Measurements from ENCODE around the gene GTF2F2. TPM values are rescaled to one million over a fixed set of nuclear protein-coding genes. Genes with fewer than 3 reads are reported as not detected.

GTF2F2 gene
- total RNA-seq, 1 experiment from 2014 or later = 33.8 TPM

DNA sequence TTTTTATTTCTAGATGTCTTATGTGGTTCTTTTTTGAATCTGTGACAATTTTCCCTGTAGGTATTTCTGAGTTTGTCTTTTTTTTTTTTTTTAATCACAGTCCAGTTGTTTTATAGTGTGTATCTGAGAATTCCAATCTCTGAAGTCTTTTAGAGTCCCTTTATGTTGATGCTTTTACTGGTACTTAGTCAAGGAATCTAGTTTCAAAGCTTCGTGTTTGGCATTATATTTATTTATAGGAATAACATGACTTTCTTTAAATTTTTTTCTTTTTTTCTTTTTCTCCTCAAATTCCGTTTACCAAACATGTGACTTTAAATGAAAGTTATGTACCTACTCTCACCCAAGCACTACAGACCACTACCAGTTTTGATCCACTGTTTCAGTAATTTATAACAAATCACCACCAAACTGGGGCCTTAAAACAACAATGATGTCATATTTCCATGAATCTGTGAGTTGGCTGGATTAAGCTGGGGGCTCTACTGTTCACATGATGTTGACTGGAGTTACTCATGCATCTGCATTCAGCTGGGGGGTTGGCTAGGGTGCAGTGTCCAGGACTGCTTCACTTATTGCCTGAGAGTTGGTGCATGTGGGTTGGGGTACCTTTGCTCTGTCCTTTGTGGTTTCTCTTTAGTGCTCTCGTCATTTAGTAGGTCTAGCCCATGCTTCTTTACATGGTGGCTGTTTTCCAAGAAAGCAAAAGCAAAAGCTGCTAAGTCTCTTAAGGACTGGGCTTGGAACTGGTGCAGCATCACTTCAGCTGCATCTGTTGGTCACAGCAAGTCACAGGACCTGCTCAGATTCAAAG, 58.2 kb downstream of the GTF2F2 start (continued):
- TF ChIP-seq, protein P1, sequence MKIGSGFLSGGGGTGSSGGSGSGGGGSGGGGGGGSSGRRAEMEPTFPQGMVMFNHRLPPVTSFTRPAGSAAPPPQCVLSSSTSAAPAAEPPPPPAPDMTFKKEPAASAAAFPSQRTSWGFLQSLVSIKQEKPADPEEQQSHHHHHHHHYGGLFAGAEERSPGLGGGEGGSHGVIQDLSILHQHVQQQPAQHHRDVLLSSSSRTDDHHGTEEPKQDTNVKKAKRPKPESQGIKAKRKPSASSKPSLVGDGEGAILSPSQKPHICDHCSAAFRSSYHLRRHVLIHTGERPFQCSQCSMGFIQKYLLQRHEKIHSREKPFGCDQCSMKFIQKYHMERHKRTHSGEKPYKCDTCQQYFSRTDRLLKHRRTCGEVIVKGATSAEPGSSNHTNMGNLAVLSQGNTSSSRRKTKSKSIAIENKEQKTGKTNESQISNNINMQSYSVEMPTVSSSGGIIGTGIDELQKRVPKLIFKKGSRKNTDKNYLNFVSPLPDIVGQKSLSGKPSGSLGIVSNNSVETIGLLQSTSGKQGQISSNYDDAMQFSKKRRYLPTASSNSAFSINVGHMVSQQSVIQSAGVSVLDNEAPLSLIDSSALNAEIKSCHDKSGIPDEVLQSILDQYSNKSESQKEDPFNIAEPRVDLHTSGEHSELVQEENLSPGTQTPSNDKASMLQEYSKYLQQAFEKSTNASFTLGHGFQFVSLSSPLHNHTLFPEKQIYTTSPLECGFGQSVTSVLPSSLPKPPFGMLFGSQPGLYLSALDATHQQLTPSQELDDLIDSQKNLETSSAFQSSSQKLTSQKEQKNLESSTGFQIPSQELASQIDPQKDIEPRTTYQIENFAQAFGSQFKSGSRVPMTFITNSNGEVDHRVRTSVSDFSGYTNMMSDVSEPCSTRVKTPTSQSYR (CRISPR knock-in tag; IDR thresholded peaks at IDR 0.05) = no peak
- TF ChIP-seq TCF7 (CRISPR knock-in tag; IDR thresholded peaks at IDR 0.05; ENCODE audit: low read depth) = no peak

DNA sequence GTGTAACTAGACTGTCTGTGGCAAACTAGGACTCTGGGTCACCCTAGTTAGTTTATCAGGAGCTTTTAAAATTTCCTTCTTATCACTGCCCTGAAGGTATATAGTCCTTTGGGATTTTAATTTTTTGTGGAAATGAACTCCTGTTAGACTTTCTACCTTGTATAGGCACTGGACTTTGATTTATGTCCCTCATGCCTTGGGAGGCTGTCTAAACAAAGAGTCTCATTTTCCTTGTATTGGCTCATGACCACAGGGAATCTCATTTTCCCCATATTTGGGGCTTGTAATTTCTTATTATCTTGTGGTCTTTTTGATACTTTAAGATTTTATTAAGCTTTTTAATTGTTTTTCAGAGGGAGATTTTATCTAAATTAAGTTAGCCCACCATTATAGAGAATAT, 59.1 kb downstream of the GTF2F2 start:
- no peak for TF ChIP-seq ZNF671 (CRISPR knock-in tag; IDR thresholded peaks at IDR 0.05)
- TF ChIP-seq NFATC4 (CRISPR knock-in tag; IDR thresholded peaks at IDR 0.05) = no peak
- TF ChIP-seq, protein P2, sequence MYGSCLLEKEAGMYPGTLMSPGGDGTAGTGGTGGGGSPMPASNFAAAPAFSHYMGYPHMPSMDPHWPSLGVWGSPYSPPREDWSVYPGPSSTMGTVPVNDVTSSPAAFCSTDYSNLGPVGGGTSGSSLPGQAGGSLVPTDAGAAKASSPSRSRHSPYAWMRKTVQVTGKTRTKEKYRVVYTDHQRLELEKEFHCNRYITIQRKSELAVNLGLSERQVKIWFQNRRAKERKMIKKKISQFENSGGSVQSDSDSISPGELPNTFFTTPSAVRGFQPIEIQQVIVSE (CRISPR knock-in tag; IDR thresholded peaks at IDR 0.05; ENCODE audit: borderline replicate concordance) = no peak
- TF ChIP-seq FOXK1 (CRISPR knock-in tag; IDR thresholded peaks at IDR 0.05) = no peak
- TF ChIP-seq, protein P3, sequence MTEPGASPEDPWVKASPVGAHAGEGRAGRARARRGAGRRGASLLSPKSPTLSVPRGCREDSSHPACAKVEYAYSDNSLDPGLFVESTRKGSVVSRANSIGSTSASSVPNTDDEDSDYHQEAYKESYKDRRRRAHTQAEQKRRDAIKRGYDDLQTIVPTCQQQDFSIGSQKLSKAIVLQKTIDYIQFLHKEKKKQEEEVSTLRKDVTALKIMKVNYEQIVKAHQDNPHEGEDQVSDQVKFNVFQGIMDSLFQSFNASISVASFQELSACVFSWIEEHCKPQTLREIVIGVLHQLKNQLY (CRISPR knock-in tag; IDR thresholded peaks at IDR 0.05) = no peak
- no peak for TF ChIP-seq SP1 (CRISPR knock-in tag; conservative IDR thresholded peaks at IDR 0.05)
- no peak for TF ChIP-seq ATF1 (CRISPR knock-in tag; IDR thresholded peaks at IDR 0.05)
- TF ChIP-seq, protein P4, sequence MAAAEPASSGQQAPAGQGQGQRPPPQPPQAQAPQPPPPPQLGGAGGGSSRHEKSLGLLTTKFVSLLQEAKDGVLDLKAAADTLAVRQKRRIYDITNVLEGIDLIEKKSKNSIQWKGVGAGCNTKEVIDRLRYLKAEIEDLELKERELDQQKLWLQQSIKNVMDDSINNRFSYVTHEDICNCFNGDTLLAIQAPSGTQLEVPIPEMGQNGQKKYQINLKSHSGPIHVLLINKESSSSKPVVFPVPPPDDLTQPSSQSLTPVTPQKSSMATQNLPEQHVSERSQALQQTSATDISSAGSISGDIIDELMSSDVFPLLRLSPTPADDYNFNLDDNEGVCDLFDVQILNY (CRISPR knock-in tag; IDR thresholded peaks at IDR 0.05) = no peak
- no peak for TF ChIP-seq HMGA2 (CRISPR knock-in tag; IDR thresholded peaks at IDR 0.05)
- TF ChIP-seq, protein P5, sequence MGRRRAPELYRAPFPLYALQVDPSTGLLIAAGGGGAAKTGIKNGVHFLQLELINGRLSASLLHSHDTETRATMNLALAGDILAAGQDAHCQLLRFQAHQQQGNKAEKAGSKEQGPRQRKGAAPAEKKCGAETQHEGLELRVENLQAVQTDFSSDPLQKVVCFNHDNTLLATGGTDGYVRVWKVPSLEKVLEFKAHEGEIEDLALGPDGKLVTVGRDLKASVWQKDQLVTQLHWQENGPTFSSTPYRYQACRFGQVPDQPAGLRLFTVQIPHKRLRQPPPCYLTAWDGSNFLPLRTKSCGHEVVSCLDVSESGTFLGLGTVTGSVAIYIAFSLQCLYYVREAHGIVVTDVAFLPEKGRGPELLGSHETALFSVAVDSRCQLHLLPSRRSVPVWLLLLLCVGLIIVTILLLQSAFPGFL (CRISPR knock-in tag; IDR thresholded peaks at IDR 0.05; ENCODE audit: borderline replicate concordance) = no peak
- DNase-seq (ENCODE audit: low spot score) (no peak), ATAC-seq (no peak)
- POLR2A ChIA-PET = interaction anchor here (0.6 kb wide), 1 partner anchor 219 kb away, joined by 7 read pairs; no protein-coding TSS in a partner anchor
- CTCF ChIA-PET = interaction anchor here (1.0 kb wide), 1 partner anchor 102 kb away, joined by 3 read pairs; no protein-coding TSS in a partner anchor
- Mint-ChIP-seq H3K4me1 (no peaks in the 10 kb centered on the region), H3K36me3 (no peaks in the 10 kb centered on the region), H3K27me3 (ENCODE audit: low read depth) (no peaks in the 10 kb centered on the region), H3K4me3 (no peak overlapping the region), H3K9me3 (no peaks in the 10 kb centered on the region), H3K27ac (no peak overlapping the region)

DNA sequence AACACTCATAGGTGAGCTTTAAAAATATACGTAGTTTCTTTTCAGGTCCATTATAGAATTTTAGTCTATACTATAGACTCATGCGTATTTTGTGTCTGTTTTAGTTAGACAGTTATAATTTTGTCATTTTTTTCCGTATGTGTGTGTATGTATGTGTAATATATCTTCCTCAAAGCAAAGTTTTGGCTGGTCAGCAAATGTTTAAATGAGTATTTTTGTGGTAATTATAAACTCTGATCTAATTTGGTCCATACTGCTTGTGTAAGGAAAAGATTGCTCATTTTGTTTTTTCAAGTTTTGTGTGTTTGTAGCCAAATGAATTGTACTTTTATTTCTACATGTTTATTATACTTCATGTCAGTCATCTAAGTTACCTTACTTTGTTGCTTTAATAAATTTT, 60.0 kb downstream of the GTF2F2 start:
- POLR2A ChIA-PET = no interaction called here
- Mint-ChIP-seq H3K27me3 (ENCODE audit: low read depth) (no peaks in the 10 kb centered on the region), H3K36me3 (no peaks in the 10 kb centered on the region), H3K27ac (no peak overlapping the region), H3K4me3 (no peak overlapping the region), H3K9me3 (no peaks in the 10 kb centered on the region), H3K4me1 (no peaks in the 10 kb centered on the region)
- no peak for ATAC-seq
- TF ChIP-seq CREB1 (CRISPR knock-in tag; IDR thresholded peaks at IDR 0.05) (no peak), ZNF671 (CRISPR knock-in tag; IDR thresholded peaks at IDR 0.05) (no peak)
- TF ChIP-seq, protein P6, sequence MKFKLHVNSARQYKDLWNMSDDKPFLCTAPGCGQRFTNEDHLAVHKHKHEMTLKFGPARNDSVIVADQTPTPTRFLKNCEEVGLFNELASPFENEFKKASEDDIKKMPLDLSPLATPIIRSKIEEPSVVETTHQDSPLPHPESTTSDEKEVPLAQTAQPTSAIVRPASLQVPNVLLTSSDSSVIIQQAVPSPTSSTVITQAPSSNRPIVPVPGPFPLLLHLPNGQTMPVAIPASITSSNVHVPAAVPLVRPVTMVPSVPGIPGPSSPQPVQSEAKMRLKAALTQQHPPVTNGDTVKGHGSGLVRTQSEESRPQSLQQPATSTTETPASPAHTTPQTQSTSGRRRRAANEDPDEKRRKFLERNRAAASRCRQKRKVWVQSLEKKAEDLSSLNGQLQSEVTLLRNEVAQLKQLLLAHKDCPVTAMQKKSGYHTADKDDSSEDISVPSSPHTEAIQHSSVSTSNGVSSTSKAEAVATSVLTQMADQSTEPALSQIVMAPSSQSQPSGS (CRISPR knock-in tag; IDR thresholded peaks at IDR 0.05; ENCODE audit: borderline replicate concordance, low read depth) = no peak
- CTCF ChIA-PET = no interaction called here
- DNase-seq (ENCODE audit: low spot score) = no peak

All from WTC11 (cell line).